Stimulated activated CD8-positive, alpha-beta memory T cell treated with anti-CD3 and anti-CD28 coated beads, Interleukin-12 subunit alpha, Interleukin-12 subunit beta, amount 100 ng/mL, for 24 hours (primary cell): ENCODE measurements around the gene AP1M2.
A peak's percentile ranks its signal among the peaks of the same experiment; 100 is the strongest.
"Not testable (repeated sequence)": the region's sequence is repeated elsewhere in the genome, so short reads cannot be mapped to it uniquely, and the experiment has no call there.

Experiments used
- DNase-seq: peaks from one replicate; pipeline ENCODE4 v3.0.0-alpha.2; 2020; ENCODE audit errors: extremely low read depth

The AP1M2 gene

DNA sequence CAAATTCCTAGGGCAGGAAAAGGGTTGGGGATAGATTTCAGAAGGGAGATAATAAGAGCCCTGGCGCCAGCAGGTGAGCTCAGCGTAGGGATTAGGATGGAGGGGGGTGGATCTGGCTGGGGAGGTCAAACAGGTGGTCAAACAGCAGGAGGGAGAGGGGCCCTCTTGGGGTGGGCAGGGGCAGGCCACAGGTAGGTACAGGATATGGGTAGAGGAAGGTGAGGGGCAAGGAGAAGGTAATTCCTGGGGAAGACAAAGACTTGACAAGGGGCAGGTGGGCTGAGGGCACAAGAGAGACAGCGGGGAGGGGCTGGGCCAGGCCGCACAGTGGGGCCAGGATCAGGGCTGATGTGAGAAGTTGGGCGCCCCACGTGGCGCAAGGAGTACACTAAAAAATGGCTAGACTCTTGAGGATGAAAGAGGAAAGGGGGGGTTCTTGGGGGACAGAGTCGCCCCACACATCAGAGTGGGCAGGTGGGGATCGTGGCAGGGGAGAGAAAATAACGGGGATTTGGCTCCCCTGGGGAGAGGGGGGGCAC lies 22.0 kb downstream of the AP1M2 start:
- no peak for DNase-seq

- no peak for DNase-seq
Measured at GRCh38 chr19:10562609-10563008, 24.5 kb downstream of the AP1M2 start.

DNA sequence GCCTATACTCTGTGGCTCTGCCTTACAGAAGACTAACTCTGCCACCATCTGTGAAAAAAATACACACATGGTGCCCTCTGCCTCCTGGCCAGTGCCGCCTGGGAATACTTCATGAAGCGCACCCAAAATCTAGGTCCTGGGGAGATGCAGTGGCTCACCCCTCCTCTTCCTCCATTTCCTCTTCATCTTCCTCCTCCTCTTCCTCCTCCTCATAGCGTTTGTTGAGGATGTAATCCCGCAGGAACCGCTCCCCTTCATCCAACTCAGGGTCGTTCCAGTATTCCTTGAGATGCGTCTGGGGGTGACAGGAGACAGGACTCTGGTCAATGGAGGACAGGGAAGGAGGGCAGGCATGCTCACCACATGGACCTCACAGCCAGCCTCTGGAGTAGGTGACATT lies 27.0 kb downstream of the AP1M2 start:
- DNase-seq, result no peak

DNA sequence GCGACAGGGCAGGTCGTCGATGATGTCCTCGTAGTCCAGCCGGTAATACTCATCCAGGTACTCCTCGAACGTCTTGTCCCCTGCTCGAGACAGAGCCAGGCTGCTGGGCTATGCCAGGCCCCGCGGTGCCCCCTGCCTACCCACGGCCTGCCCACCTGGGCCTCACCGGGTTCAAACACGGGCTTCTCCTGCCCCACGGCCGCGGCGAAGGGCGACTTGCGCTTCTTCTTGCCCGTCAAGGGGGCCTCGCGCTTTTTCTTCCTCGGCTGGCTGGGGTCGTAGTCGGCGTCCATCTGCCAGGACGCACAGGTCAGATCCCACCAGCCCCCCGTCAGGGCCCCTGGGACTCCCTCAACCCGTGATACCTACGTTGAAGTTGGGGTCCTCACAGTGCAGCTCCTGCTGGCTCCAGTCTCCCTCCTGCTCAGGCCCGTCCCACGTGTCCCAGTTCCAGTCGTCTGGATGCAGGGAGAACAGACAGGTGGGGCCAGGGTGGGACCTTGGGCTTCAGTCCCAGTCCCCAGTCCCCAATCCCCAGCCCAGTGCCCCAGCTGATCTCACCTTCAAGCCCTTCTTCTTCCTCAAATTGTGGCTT lies 29.4 kb downstream of the AP1M2 start:
- no peak for DNase-seq

DNA sequence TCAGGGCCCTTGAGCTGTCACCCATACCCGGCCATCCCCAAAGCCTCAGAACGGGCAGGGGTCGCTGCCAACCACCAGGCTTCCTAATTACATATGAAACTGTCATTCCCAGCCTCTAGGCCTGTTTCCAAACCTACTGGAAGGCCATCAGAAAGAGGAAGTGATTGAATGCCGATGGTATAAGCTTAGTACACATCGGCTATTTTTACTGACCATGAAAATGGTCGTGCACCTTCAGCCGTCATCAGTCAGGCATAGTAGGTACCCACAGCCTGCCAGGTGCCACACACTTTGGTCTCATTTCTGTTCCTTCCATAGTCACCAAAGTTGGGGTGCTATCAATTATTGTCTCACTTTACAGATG lies 31.5 kb downstream of the AP1M2 start:
- no peak for DNase-seq

GRCh38 chr19:10554760-10555609 lies 32.1 kb downstream of the AP1M2 start:
- no peak for DNase-seq

GRCh38 chr19:10553943-10554381 lies 33.1 kb downstream of the AP1M2 start:
- no peak for DNase-seq

DNA sequence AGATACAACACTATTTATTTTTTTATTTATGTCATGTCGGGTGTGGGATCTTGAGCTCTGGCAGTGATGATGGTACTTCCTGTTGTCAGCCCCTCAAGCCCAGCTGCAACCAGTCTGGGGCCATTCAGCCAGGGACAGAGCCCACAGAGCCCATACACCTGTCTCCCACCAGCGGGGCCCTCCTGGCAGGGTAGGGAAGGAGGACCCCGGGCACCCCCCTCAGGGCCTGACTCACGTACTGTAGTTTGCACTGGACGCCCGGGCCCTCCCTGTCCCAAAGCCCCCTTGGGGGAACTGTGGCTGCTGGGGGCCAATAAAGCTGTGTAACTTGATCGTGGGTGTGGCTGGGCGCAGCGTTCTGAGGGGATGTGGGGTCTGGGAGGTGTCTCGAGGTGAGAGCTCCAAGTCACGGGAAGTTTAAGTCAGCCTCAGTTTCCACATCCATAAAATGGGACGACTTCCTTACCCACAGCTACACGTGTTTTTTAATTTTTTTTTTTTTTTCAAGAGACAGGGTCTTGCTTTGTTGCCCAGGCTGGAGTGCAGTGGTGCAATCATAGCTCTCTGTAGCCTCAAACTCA lies 33.9 kb downstream of the AP1M2 start:
- DNase-seq, result no peak

GRCh38 chr19:10552510-10553053 lies 34.5 kb downstream of the AP1M2 start:
- DNase-seq, result no peak

DNA sequence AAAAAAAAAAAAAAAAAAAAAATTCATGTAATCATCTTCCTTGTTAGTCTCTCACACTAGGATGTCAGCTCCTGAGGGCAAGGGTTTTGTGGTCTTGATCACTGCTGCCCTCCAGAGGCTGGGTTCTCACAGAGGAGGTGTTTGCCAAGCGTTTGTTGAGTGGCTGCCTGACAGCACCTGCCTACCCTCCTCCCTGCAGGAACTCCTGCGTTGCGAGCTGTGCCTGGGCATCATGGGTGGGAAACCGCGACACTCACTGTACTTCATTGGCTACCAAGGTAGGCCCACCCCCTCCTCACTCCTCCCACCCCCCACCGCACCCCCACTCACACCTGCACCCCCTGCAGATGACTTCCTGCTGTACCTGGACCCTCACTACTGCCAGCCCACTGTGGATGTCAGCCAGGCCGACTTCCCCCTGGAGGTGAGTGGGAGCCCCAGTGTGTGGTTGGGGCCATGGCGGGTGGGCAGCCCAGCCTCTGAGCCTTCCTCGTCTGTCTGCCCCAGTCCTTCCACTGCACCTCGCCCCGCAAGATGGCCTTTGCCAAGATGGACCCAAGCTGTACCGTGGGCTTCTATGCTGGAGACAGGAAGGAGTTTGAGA lies 35.3 kb downstream of the AP1M2 start:
- DNase-seq, result no peak

GRCh38 chr19:10551006-10551405 lies 36.1 kb downstream of the AP1M2 start:
- not testable (repeated sequence) for DNase-seq

DNA sequence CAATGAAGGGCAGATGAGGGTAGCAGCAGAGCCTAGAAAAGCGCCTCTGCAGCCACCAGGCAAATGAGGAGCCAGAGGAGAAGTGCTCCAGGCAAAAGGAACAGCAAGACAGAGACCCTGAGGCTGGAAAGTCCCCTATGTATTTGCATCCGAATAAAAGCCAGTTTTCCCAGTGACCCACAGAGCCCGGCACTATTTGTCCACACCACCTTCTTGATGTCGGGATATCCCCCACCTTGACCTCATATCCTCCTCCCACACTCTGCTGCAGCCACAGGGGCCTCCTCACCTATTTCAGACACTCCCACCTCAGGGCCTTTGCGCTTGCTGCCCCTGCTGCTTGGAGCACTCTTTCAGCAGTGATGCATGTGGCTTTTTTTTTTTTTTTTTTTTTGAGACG lies 36.8 kb downstream of the AP1M2 start:
- DNase-seq, result no peak

GRCh38 chr19:10549733-10550132 lies 37.4 kb downstream of the AP1M2 start:
- no peak for DNase-seq

- DNase-seq, result no peak
Measured at GRCh38 chr19:10548746-10549276, 38.3 kb downstream of the AP1M2 start.

- no peak for DNase-seq
Measured at GRCh38 chr19:10546817-10547216, 40.3 kb downstream of the AP1M2 start.

GRCh38 chr19:10544753-10545251 lies 42.3 kb downstream of the AP1M2 start:
- no peak for DNase-seq

DNA sequence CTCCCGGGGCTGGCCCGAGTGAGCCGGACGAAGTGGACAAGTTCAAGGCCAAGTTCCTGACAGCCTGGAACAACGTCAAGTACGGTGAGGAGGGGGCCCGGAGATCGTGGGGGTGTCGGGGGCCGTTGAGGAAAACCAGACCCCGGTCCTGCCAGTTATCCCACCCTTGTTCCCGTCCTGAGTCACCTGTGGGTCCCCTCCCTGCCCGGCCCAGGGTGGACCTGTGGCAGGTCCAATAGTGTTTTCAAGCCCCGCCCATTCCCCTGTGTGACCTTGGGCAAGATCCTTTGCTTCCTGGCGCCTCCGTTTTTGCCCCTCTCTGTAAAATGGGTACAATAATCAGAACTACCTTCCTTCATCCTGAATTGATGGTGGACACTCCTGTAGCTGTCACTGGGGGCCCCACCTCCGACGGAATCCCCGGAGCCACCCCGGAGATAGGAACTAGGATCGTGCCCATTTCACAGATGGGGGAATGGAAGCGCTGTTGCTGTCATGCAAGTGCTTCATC lies 42.8 kb downstream of the AP1M2 start:
- no peak for DNase-seq

DNA sequence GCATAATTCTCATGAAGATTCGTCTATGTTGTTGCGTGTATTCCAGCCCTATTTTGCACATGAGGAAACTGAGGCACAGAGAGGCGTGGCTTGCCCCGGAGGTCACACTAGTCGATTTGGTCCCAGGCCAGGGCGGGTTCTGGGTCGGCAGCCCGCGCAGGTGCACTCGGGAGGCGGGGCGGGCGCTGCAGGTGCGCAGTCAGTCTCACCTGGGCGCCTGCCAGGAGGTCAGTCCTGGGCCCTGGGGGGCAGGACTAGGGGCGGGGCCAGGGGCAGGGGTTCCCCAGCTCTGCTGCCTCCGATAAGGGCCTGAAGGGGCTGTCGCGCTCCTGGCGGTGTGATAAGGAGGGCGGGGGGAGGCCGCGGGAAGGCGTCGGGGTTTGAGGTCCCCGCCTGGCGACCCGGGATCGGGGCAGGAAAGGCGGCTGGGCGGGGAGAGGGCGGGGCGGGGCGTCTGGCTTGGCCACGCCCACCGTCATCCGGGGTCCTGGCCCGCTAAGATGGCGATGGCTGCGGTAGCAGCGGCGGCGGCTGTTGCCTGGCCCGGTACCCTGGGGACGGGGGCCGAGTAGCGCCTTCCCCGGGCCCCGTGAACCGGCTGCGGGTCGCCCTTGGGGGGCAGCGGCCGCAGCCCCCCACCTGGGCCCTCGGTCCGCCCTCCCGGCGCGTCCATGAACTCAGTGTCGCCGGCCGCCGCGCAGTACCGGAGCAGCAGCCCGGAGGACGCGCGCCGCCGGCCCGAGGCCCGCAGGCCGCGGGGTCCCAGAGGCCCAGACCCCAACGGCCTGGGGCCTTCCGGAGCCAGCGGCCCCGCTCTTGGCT lies 43.5 kb downstream of the AP1M2 start, which contains the start of gene ATG4D:
Gene ATG4D, plus strand, starts transcription at position 485 of the 822 bp plus-strand sequence. Its CDS starts 187 bp downstream, at position 672.
- peak; percentile 47 for DNase-seq

DNA sequence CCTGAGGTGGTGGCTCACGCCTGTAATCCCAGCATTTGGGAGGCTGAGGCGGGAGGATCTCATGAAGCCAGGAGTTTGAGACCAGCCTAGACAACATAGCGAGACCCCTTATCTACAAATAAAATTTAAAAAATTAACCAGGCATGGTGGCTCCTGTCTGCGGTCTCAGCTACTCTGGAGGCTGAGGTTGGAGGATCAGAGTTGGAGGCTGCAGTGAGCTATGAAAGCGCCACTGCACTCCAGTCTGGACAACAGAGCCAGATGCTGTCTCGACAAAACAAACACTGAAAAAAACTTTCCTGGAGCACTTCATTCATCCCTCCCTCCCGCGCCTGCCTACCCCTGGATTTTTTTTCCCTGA lies 44.1 kb downstream of the AP1M2 start:
- DNase-seq, result no peak

- not testable (repeated sequence) for DNase-seq
Measured at GRCh38 chr19:10539016-10539415, 48.1 kb downstream of the AP1M2 start.
